HCT116 (cell line): ENCODE results near the gene ABCC8. TPM values are rescaled to one million over a fixed set of nuclear protein-coding genes. Genes with fewer than 3 reads are reported as not detected.

Experiments used
- ATAC-seq: fragments of 200-7000 bp; cut with Tn5 transposase; 2 replicates; pipeline ENCODE4 v1.9.1; 2020; ENCODE audit warnings: mild to moderate bottlenecking, moderate library complexity
- BruUV-seq: library from RNA; stranded (reverse); fragments of 400-500 nt; replicated peaks from 2 replicates; lab custom pipeline; 2021; lab: Mats Ljungman, UMichigan
- CTCF ChIA-PET: fragments of 300-600 bp; sonication (Branson Sonifier 250); formaldehyde crosslinking; loops from one replicate; lab custom pipeline; 2021; ENCODE audit warnings: antibody characterized with exemption; lab: Charles Lee
- POLR2A ChIA-PET: fragments of 300-600, 350-600 bp; sonication (Branson Sonifier 250); formaldehyde crosslinking; loops from one replicate; lab custom pipeline; 2021; ENCODE audit warnings: antibody characterized with exemption; lab: Charles Lee
- RAD21 ChIA-PET, 2 experiments: fragments of 300-600 bp; sonication (Branson Sonifier 250); formaldehyde crosslinking; loops; one replicate each; lab custom pipeline; 2023; ENCODE audit warnings: low total read pairs in 2 of 2; ENCODE audit not compliant: uncharacterized antibody in 2 of 2, unreplicated experiment in 2 of 2, low non-redundant PET in 1 of 2; lab: Charles Lee
- DNase-seq: peaks from one replicate; pipeline ENCODE4 v3.0.0-alpha.2; 2010; ENCODE audit warnings: low read depth, low spot score
- H2AFZ ChIP-seq: fragments of 200-600 bp; shearing (Covaris generic), sonication (generic); 2 replicates; pipeline ENCODE4 v1.6.1; 2017; ENCODE audit warnings: low read depth, mixed run types, mixed read lengths, antibody characterized with exemption, low read length; ENCODE audit not compliant: poor library complexity, severe bottlenecking
- H3K27ac ChIP-seq: 2 replicates; pipeline ENCODE4 v1.5.1; 2012; ENCODE audit warnings: low read depth, low read length
- H3K27me3 ChIP-seq: fragments of 200-600 bp; sonication (generic); 2 replicates; pipeline ENCODE4 v1.6.1; 2016; ENCODE audit warnings: mixed run types, low read length, mixed read lengths; ENCODE audit not compliant: insufficient read depth
- H3K36me3 ChIP-seq, 2 experiments: fragments of 200-500 bp in 1 of 2; fragments of 200-600 bp in 1 of 2; sonication (Bioruptor generic) in 1 of 2; sonication (generic) in 1 of 2; 2 replicates each; pipeline versions ENCODE4 v1.5.1 to v1.6.1; 2014 to 2016; ENCODE audit warnings: low read length in 2 of 2, inconsistent platforms in 1 of 2, mixed read lengths in 1 of 2, mixed run types in 1 of 2; ENCODE audit not compliant: insufficient read depth in 2 of 2, control insufficient read depth in 1 of 2
- H3K4me1 ChIP-seq, 2 experiments: fragments of 200-600 bp in 1 of 2; sonication (generic) in 1 of 2; 2 replicates each; pipeline versions ENCODE4 v1.5.1 to v1.6.1; 2012 to 2017; ENCODE audit warnings: low read length in 2 of 2, inconsistent platforms in 1 of 2, mild to moderate bottlenecking in 1 of 2, mixed read lengths in 1 of 2, mixed run types in 1 of 2, moderate library complexity in 1 of 2; ENCODE audit not compliant: insufficient read depth in 2 of 2, control insufficient read depth in 1 of 2
- H3K4me2 ChIP-seq: fragments of 200-600 bp; sonication (generic); 2 replicates; pipeline ENCODE4 v1.6.1; 2017; ENCODE audit warnings: mixed run types, low read length, mixed read lengths
- H3K4me3 ChIP-seq, 2 experiments: fragments of 200-600 bp in 1 of 2; sonication (generic) in 1 of 2; replicated peaks in 1 of 2; 2 replicates each; pipeline ENCODE4 v1.5.1; 2011 to 2016; ENCODE audit warnings: low read length in 2 of 2, control low read depth in 1 of 2, low read depth in 1 of 2, mild to moderate bottlenecking in 1 of 2, mixed read lengths in 1 of 2, mixed run types in 1 of 2
- H3K79me2 ChIP-seq: fragments of 200-600 bp; sonication (generic); 2 replicates; pipeline ENCODE4 v1.6.1; 2017; ENCODE audit warnings: mild to moderate bottlenecking, mixed run types, low read length, moderate library complexity, mixed read lengths; ENCODE audit not compliant: insufficient read depth
- H3K9ac ChIP-seq: fragments of 200-600 bp; sonication (generic); 2 replicates; pipeline ENCODE4 v1.6.1; 2016; ENCODE audit warnings: low read length, mixed read lengths
- H3K9me2 ChIP-seq: fragments of 200-600 bp; sonication (generic), shearing (Covaris generic); 2 replicates; pipeline ENCODE4 v1.6.1; 2017; ENCODE audit warnings: mixed run types, mild to moderate bottlenecking, moderate library complexity; ENCODE audit not compliant: insufficient read depth
- H3K9me3 ChIP-seq, 2 experiments: fragments of 200-500 bp in 1 of 2; fragments of 200-600 bp in 1 of 2; sonication (Bioruptor generic) in 1 of 2; sonication (generic) in 1 of 2; 2 replicates each; pipeline ENCODE4 v1.6.1; 2014 to 2017; ENCODE audit warnings: low read length in 2 of 2, mixed read lengths in 2 of 2, inconsistent platforms in 1 of 2, low read depth in 1 of 2, mild to moderate bottlenecking in 1 of 2, mixed run types in 1 of 2, moderate library complexity in 1 of 2; ENCODE audit not compliant: control insufficient read depth in 1 of 2, insufficient read depth in 1 of 2
- H4K20me1 ChIP-seq: fragments of 200-600 bp; sonication (generic), shearing (Covaris generic); 2 replicates; pipeline ENCODE4 v1.6.1; 2017; ENCODE audit warnings: mixed run types, mild to moderate bottlenecking, moderate library complexity; ENCODE audit not compliant: insufficient read depth
- CBX3 ChIP-seq: IDR thresholded peaks from 2 replicates; pipeline ENCODE4 v1.6.1; 2012; ENCODE audit warnings: low read depth
- CEBPB ChIP-seq: IDR thresholded peaks from 2 replicates; pipeline ENCODE4 v1.6.1; 2012; ENCODE audit warnings: low read depth
- CTCF ChIP-seq, 3 experiments: fragments of 200-600 bp in 1 of 3; sonication (generic) in 1 of 3; IDR thresholded peaks in 2 of 3; conservative IDR thresholded peaks in 1 of 3; 2 replicates each; pipeline ENCODE4 v1.5.1; 2012 to 2017; ENCODE audit warnings: low read depth in 2 of 3, low read length in 2 of 3, antibody characterized with exemption in 1 of 3, borderline replicate concordance in 1 of 3, control low read depth in 1 of 3, mild to moderate bottlenecking in 1 of 3, mixed read lengths in 1 of 3, mixed run types in 1 of 3, moderate library complexity in 1 of 3; ENCODE audit not compliant: insufficient read depth in 1 of 3
- EGR1 ChIP-seq: IDR thresholded peaks from 2 replicates; pipeline ENCODE4 v1.6.1; 2012; ENCODE audit warnings: low read depth
- ELF1 ChIP-seq: IDR thresholded peaks from 2 replicates; pipeline ENCODE4 v1.6.1; 2012; ENCODE audit warnings: low read depth, borderline replicate concordance
- EZH2 ChIP-seq: fragments of 200-600 bp; sonication (generic); IDR thresholded peaks from 2 replicates; pipeline ENCODE4 v1.6.1; 2017; ENCODE audit warnings: antibody characterized with exemption, mixed run types
- EZH2phosphoT487 ChIP-seq: fragments of 200-600 bp; IDR thresholded peaks from 2 replicates; pipeline ENCODE4 v1.6.1; 2018; ENCODE audit warnings: antibody characterized with exemption, borderline replicate concordance
- JUND ChIP-seq: IDR thresholded peaks from 2 replicates; pipeline ENCODE4 v1.6.1; 2012
- MAX ChIP-seq: IDR thresholded peaks from 2 replicates; pipeline ENCODE4 v1.6.1; 2012
- POLR2A ChIP-seq: IDR thresholded peaks from 2 replicates; pipeline ENCODE4 v1.7.0; 2011; ENCODE audit warnings: borderline replicate concordance; ENCODE audit not compliant: insufficient read depth, insufficient read length; ENCODE audit errors: extremely low read depth
- SIN3A ChIP-seq: IDR thresholded peaks from 2 replicates; pipeline ENCODE4 v1.6.1; 2012; ENCODE audit warnings: low read depth
- SRF ChIP-seq: IDR thresholded peaks from 2 replicates; pipeline ENCODE4 v1.6.1; 2012; ENCODE audit warnings: low read depth
- YY1 ChIP-seq: IDR thresholded peaks from 2 replicates; pipeline ENCODE4 v1.6.1; 2011; ENCODE audit warnings: low read length, low read depth, moderate library complexity, mild to moderate bottlenecking; ENCODE audit not compliant: insufficient replicate concordance; ENCODE audit errors: extremely low read depth
- ZFX ChIP-seq: fragments of 450-650 bp; IDR thresholded peaks from 2 replicates; pipeline ENCODE4 v1.6.1; 2017
- intact Hi-C: fragments of 100-400 bp; cut with micrococcal nuclease; formaldehyde crosslinking; loops from 2 replicates; pipeline ENCODE4 v1.10.0; 2022
- total RNA-seq: library from RNA; stranded (reverse); gene quantifications from one replicate; pipeline ENCODE4 v1.2.1, GENCODE V29; 2021; ENCODE audit not compliant: unreplicated experiment
- TF ChIP-seq, protein P1 (sequence below): IDR thresholded peaks from 2 replicates; pipeline ENCODE4 v1.6.1; 2011; ENCODE audit warnings: mild to moderate bottlenecking, low read length, moderate library complexity; ENCODE audit not compliant: insufficient replicate concordance; ENCODE audit errors: extremely low read depth

The ABCC8 gene
- total RNA-seq, 1 experiment from 2014 or later, result 0.39 TPM

DNA sequence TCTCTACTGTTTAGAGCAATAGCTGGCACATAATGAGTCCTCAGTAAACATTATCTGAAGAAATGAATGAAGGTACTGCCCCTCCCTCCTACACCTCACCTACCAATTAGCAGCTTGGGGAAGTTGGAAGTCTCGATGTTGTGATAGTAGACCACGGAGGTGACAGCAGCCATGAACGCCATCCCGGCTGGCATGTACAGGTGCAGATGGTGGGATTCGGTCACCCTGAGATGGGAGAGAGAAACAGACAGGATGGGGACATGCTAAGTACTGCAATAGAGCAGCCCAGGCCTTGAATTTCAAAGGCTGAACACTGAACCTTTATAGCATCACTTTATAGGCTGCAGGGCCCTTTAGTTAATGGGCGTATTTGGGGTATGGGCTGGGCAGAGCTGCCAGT lies 6.6 kb downstream of the ABCC8 start:
- no peak for DNase-seq
- no peaks in the 10 kb centered on the region for H3K9me2 ChIP-seq
- no peaks in the 10 kb centered on the region for H3K27me3 ChIP-seq
- H3K9ac ChIP-seq, result no peak overlapping the region
- peaks cover 5 to 10% of the 10 kb centered on the region in 2 experiments; a peak in 2 of 4 replicates for H3K4me1 ChIP-seq
- H3K4me2 ChIP-seq, result no peak overlapping the region
- no peak overlapping the region for H2AFZ ChIP-seq
- no peak overlapping the region for H3K27ac ChIP-seq
- TF ChIP-seq CTCF (IDR thresholded peaks at IDR 0.05 in 2 of 3, conservative IDR thresholded peaks at IDR 0.05 in 1 of 3; ENCODE audit: borderline replicate concordance in 1 of 3, insufficient read depth in 1 of 3, low read depth in 2 of 3, low read length in 2 of 3) (no peak), JUND (no peak), MAX (no peak), EGR1 (no peak), ZFX (no peak)
- TF ChIP-seq, all 23 proteins: peak for 0
- H3K4me3 ChIP-seq, result no peak overlapping the region
- ATAC-seq, result no peak
- RAD21 ChIA-PET, result no interaction called here
- no peaks in the 10 kb centered on the region for H4K20me1 ChIP-seq
- intact Hi-C loops, result no loop called here
- no peaks in the 10 kb centered on the region for H3K9me3 ChIP-seq
- CTCF ChIA-PET, result interaction anchor here (3.3 kb wide), 1 partner anchor 86 kb away, joined by 11 read pairs; no protein-coding TSS in a partner anchor
- H3K79me2 ChIP-seq, result no peaks in the 10 kb centered on the region
- POLR2A ChIA-PET, result no interaction called here
- H3K36me3 ChIP-seq, result no peaks in the 10 kb centered on the region
- BruUV-seq, result no TSS peak

GRCh38 chr11:17468122-17468521 lies 8.5 kb downstream of the ABCC8 start:
- ChIA-PET RAD21 (no interaction called here), POLR2A (no interaction called here), CTCF (no interaction called here)
- no peak for ATAC-seq
- Histone ChIP-seq H3K9ac (no peak overlapping the region), H3K27ac (no peak overlapping the region), H3K9me3 (no peaks in the 10 kb centered on the region), H3K36me3 (no peaks in the 10 kb centered on the region), H3K9me2 (no peaks in the 10 kb centered on the region), H3K79me2 (no peaks in the 10 kb centered on the region), H2AFZ (no peak overlapping the region), H3K27me3 (no peaks in the 10 kb centered on the region), H3K4me2 (no peak overlapping the region), H4K20me1 (no peaks in the 10 kb centered on the region), H3K4me1 (peaks cover 3% of the 10 kb centered on the region in 2 experiments; a peak in 2 of 4 replicates), H3K4me3 (no peak overlapping the region)
- no peak for DNase-seq
- intact Hi-C loops, result no loop called here
- no TSS peak for BruUV-seq
- TF ChIP-seq, protein P1, sequence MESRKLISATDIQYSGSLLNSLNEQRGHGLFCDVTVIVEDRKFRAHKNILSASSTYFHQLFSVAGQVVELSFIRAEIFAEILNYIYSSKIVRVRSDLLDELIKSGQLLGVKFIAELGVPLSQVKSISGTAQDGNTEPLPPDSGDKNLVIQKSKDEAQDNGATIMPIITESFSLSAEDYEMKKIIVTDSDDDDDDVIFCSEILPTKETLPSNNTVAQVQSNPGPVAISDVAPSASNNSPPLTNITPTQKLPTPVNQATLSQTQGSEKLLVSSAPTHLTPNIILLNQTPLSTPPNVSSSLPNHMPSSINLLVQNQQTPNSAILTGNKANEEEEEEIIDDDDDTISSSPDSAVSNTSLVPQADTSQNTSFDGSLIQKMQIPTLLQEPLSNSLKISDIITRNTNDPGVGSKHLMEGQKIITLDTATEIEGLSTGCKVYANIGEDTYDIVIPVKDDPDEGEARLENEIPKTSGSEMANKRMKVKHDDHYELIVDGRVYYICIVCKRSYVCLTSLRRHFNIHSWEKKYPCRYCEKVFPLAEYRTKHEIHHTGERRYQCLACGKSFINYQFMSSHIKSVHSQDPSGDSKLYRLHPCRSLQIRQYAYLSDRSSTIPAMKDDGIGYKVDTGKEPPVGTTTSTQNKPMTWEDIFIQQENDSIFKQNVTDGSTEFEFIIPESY, result no peak
- TF ChIP-seq ELF1 (no peak), CTCF (IDR thresholded peaks at IDR 0.05 in 2 of 3, conservative IDR thresholded peaks at IDR 0.05 in 1 of 3; ENCODE audit: borderline replicate concordance in 1 of 3, insufficient read depth in 1 of 3, low read depth in 2 of 3, low read length in 2 of 3) (no peak), JUND (no peak), POLR2A (no peak), SIN3A (no peak), EZH2 (no peak), CBX3 (no peak), EZH2phosphoT487 (no peak), YY1 (no peak), CEBPB (no peak), SRF (no peak)
